A549 (cell line): ENCODE measurements around the gene PTPRS. TPM values are rescaled to one million over a fixed set of nuclear protein-coding genes. Genes with fewer than 3 reads are reported as not detected.

Source experiments
- ATAC-seq, 2 experiments: fragments of 200-7000 bp in 1 of 2; fragments of >200 bp in 1 of 2; cut with Nextera tagmentation in 1 of 2; cut with Tn5 transposase in 1 of 2; 3 replicates each; pipeline versions ENCODE4 v1.8.0 to v1.9.1; 2018 to 2020; ENCODE audit warnings: mild to moderate bottlenecking in 1 of 2, moderate library complexity in 1 of 2
- CTCF ChIA-PET: fragments of 300-600 bp; sonication (Branson Sonifier 250); formaldehyde crosslinking; extraction: SDS; loops from one replicate; lab custom pipeline; 2021; ENCODE audit warnings: antibody characterized with exemption, inconsistent platforms; lab: Yijun Ruan, JAX
- POLR2A ChIA-PET: fragments of 350-600 bp; formaldehyde crosslinking; extraction: SDS; loops from one replicate; lab custom pipeline; 2021; ENCODE audit warnings: antibody characterized with exemption, inconsistent platforms; lab: Yijun Ruan, JAX
- DNase-seq, 2 experiments: peaks; one replicate each; pipeline versions ENCODE4 v3.0.0 to v3.0.0-alpha.2; 2011 to 2016; ENCODE audit warnings: low read depth in 1 of 2, low spot score in 1 of 2
- FAIRE-seq: peaks from 2 replicates; lab custom pipeline; 2011; peaks lifted over from hg19 to GRCh38; lab: Jason Lieb, UNC
- H3K27ac ChIP-seq, 2 experiments: fragments of >200 bp; sonication (Bioruptor Twin); formaldehyde crosslinking; 3 replicates each; pipeline ENCODE4 v1.5.1; 2016 to 2017
- H3K4me1 ChIP-seq: fragments of >200 bp; sonication (Bioruptor Twin); formaldehyde crosslinking; 3 replicates; pipeline ENCODE4 v1.6.1; 2016
- H3K4me2 ChIP-seq: fragments of >200 bp; sonication (Bioruptor Twin); formaldehyde crosslinking; 3 replicates; pipeline ENCODE4 v1.6.1; 2016
- H3K4me3 ChIP-seq: fragments of >200 bp; sonication (Bioruptor Twin); formaldehyde crosslinking; 3 replicates; pipeline ENCODE4 v1.5.1; 2016
- H3K9me3 ChIP-seq: fragments of >200 bp; sonication (Bioruptor Twin); formaldehyde crosslinking; 3 replicates; pipeline ENCODE4 v1.6.1; 2016
- BCL3 ChIP-seq: fragments of >200 bp; sonication (Bioruptor Twin); formaldehyde crosslinking; IDR thresholded peaks from 3 replicates; pipeline ENCODE4 v1.6.1; 2016
- CBX8 ChIP-seq: fragments of 200-600 bp; sonication (generic); IDR thresholded peaks from 2 replicates; pipeline ENCODE4 v1.6.1; 2016
- CEBPB ChIP-seq, 2 experiments: fragments of >200 bp in 1 of 2; sonication (Bioruptor Twin) in 1 of 2; formaldehyde crosslinking in 1 of 2; IDR thresholded peaks; 2 replicates each; pipeline ENCODE4 v1.6.1; 2012 to 2016
- CHD2 ChIP-seq: fragments of 150-350 bp; IDR thresholded peaks from 2 replicates; pipeline ENCODE4 v1.6.1; 2014; ENCODE audit warnings: low read length; ENCODE audit not compliant: partially characterized antibody
- E2F6 ChIP-seq: IDR thresholded peaks from 2 replicates; pipeline ENCODE4 v1.6.1; 2012; ENCODE audit warnings: low read depth, borderline replicate concordance
- EHMT2 ChIP-seq: fragments of 200-600 bp; sonication (generic); IDR thresholded peaks from 2 replicates; pipeline ENCODE4 v1.6.1; 2016; ENCODE audit warnings: antibody characterized with exemption, low read depth, mild to moderate bottlenecking, moderate library complexity
- ELK1 ChIP-seq: fragments of 150-350 bp; IDR thresholded peaks from 2 replicates; pipeline ENCODE4 v1.6.1; 2014; ENCODE audit warnings: low read depth, mild to moderate bottlenecking, low read length
- ESRRA ChIP-seq: fragments of 150-350 bp; IDR thresholded peaks from 2 replicates; pipeline ENCODE4 v1.6.1; 2014; ENCODE audit warnings: mild to moderate bottlenecking, low read length, borderline replicate concordance
- FOSL2 ChIP-seq, 2 experiments: fragments of 450-650 bp in 1 of 2; fragments of >200 bp in 1 of 2; sonication (Bioruptor Twin) in 1 of 2; formaldehyde crosslinking; IDR thresholded peaks; 2 replicates each; pipeline versions ENCODE4 v1.5.0 to v1.6.1; 2016 to 2020; ENCODE audit warnings: mild to moderate bottlenecking in 1 of 2, moderate library complexity in 1 of 2
- FOXS1 ChIP-seq: fragments of 250-450 bp; sonication (Bioruptor Pico); IDR thresholded peaks from 2 replicates; pipeline ENCODE4 v1.5.0; 2020; ENCODE audit warnings: mild to moderate bottlenecking, moderate library complexity
- GATA3 ChIP-seq: IDR thresholded peaks from 2 replicates; pipeline ENCODE4 v1.6.1; 2012; ENCODE audit warnings: borderline replicate concordance
- HDAC2 ChIP-seq: fragments of 200-600 bp; sonication (generic); IDR thresholded peaks from 2 replicates; pipeline ENCODE4 v1.6.1; 2016
- HMGXB4 ChIP-seq: fragments of 250-450 bp; sonication (Bioruptor Pico); IDR thresholded peaks from 2 replicates; pipeline ENCODE4 v1.5.0; 2021; ENCODE audit warnings: mild to moderate bottlenecking, moderate library complexity, borderline replicate concordance
- HOXA7 ChIP-seq: fragments of 250-450 bp; sonication (Bioruptor Pico); IDR thresholded peaks from 2 replicates; pipeline ENCODE4 v1.5.0; 2020; ENCODE audit warnings: mild to moderate bottlenecking, moderate library complexity
- HOXB13 ChIP-seq: fragments of 250-450 bp; sonication (Bioruptor Pico); IDR thresholded peaks from 2 replicates; pipeline ENCODE4 v1.5.0; 2020; ENCODE audit warnings: low read depth, mild to moderate bottlenecking, moderate library complexity
- JUN ChIP-seq, 2 experiments: fragments of >200 bp; sonication (Bioruptor Twin); formaldehyde crosslinking; IDR thresholded peaks; 2 replicates in 1 of 2; 3 replicates in 1 of 2; pipeline ENCODE4 v1.6.1; 2016 to 2017
- KDM1A ChIP-seq: fragments of 200-600 bp; sonication (generic); IDR thresholded peaks from 2 replicates; pipeline ENCODE4 v1.6.1; 2016; ENCODE audit warnings: low read depth, mild to moderate bottlenecking
- MAFK ChIP-seq: fragments of 450-650 bp; IDR thresholded peaks from 2 replicates; pipeline ENCODE4 v1.6.1; 2014; ENCODE audit not compliant: partially characterized antibody
- MAZ ChIP-seq: fragments of 150-350 bp; IDR thresholded peaks from 2 replicates; pipeline ENCODE4 v1.6.1; 2014; ENCODE audit warnings: antibody characterized with exemption, low read depth, low read length, borderline replicate concordance
- MYC ChIP-seq: IDR thresholded peaks from 2 replicates; pipeline ENCODE4 v1.6.1; 2012; ENCODE audit warnings: mild to moderate bottlenecking, inconsistent platforms, low read length, improper control_type of control experiment, borderline replicate concordance
- NFE2L2 ChIP-seq: fragments of 150-350 bp; conservative IDR thresholded peaks from 2 replicates; pipeline ENCODE4 v1.6.1; 2014; ENCODE audit warnings: low read length
- RARB ChIP-seq: fragments of 250-450 bp; sonication (Bioruptor Pico); IDR thresholded peaks from 2 replicates; pipeline ENCODE4 v1.8.0; 2021; ENCODE audit warnings: mild to moderate bottlenecking, moderate library complexity
- RCOR1 ChIP-seq: fragments of 150-350 bp; IDR thresholded peaks from 2 replicates; pipeline ENCODE4 v1.6.1; 2014; ENCODE audit warnings: antibody characterized with exemption, low read length, low read depth
- RNF2 ChIP-seq: fragments of 200-600 bp; sonication (generic); IDR thresholded peaks from 2 replicates; pipeline ENCODE4 v1.6.1; 2016; ENCODE audit warnings: low read depth, mild to moderate bottlenecking, antibody characterized with exemption, moderate library complexity, borderline replicate concordance
- SMC3 ChIP-seq: fragments of >200 bp; sonication (Bioruptor Twin); formaldehyde crosslinking; IDR thresholded peaks from 3 replicates; pipeline ENCODE4 v1.6.1; 2018; ENCODE audit warnings: inconsistent platforms
- USF2 ChIP-seq: fragments of 450-650 bp; IDR thresholded peaks from 2 replicates; pipeline ENCODE4 v1.6.1; 2014; ENCODE audit warnings: antibody characterized with exemption
- WGBS: methylation state at CpG from one replicate; pipeline ENCODE4 v1.1.6; 2017; ENCODE audit errors: missing lambda C conversion rate; 5-methylcytosine and 5-hydroxymethylcytosine counted together
- polyA plus RNA-seq, 4 experiments: library from polyadenylated mRNA; depleted of rRNA in 3 of 4; stranded (reverse); fragments of >200 nt; fragmentation: RNase III in 1 of 4; extraction: RNeasy Plus Mini Kit Qiagen cat#74134 plus additional on column Dnase treatment in 1 of 4; gene quantifications; 2 replicates in 3 of 4; 3 replicates in 1 of 4; pipeline ENCODE4 v1.2.3, GENCODE V29; 2011 to 2017

PTPRS gene
- polyA plus RNA-seq, 2 of the 4 experiments (the other 2 are of a cell fraction), result 22.3 to 44.7 TPM

- no peak for TF ChIP-seq FOSL2 (IDR thresholded peaks at IDR 0.05)
- TF ChIP-seq FOSL2 (CRISPR knock-in tag; IDR thresholded peaks at IDR 0.05), result no peak
- no peak for TF ChIP-seq HOXB13
- no peak for TF ChIP-seq ESRRA
- no peak for TF ChIP-seq CEBPB (IDR thresholded peaks at IDR 0.05)
- no peak for TF ChIP-seq ELK1
- no peak for TF ChIP-seq HDAC2
- no peak for TF ChIP-seq KDM1A
- no peak for TF ChIP-seq RNF2
- H3K27ac ChIP-seq, result no peak overlapping the region
- H3K4me2 ChIP-seq, result no peak overlapping the region
- no peaks in the 10 kb centered on the region for H3K9me3 ChIP-seq
- ATAC-seq (no peak), DNase-seq (no peak), FAIRE-seq (no peak)
- POLR2A ChIA-PET, result no interaction called here
- peaks cover 8% of the 10 kb centered on the region; the same call in 2 of the 3 replicates for H3K4me1 ChIP-seq
- CTCF ChIA-PET, result interaction anchor here (1.2 kb wide), 1 partner anchor 9 kb away, joined by 3 read pairs; no protein-coding TSS in a partner anchor
- no peak overlapping the region for H3K4me3 ChIP-seq
- WGBS, result 74% methylated on average over 14 of the region's 21 CpGs
These were observed 4.2 kb downstream of the PTPRS start for GRCh38 chr19:5336195-5336965.

GRCh38 chr19:5335593-5335992 is 5.0 kb downstream of the PTPRS start:
- Histone ChIP-seq H3K4me3 (no peak overlapping the region), H3K4me1 (peaks cover 8% of the 10 kb centered on the region; the same call in 2 of the 3 replicates), H3K4me2 (no peak overlapping the region), H3K27ac (no peak overlapping the region), H3K9me3 (no peaks in the 10 kb centered on the region)
- ChIA-PET CTCF (no interaction called here), POLR2A (no interaction called here)
- ATAC-seq (no peak), DNase-seq (no peak), FAIRE-seq (no peak)
- WGBS, result 89% methylated on average over 15 of the region's 15 CpGs
- TF ChIP-seq GATA3 (no peak), USF2 (no peak), HOXB13 (no peak), E2F6 (no peak), RARB (no peak), RCOR1 (no peak), NFE2L2 (no peak), MYC (no peak), CEBPB (IDR thresholded peaks at IDR 0.05) (no peak), HOXA7 (CRISPR knock-in tag) (no peak), MAZ (no peak), FOXS1 (no peak), EHMT2 (no peak), MAFK (no peak)

GRCh38 chr19:5334824-5335500 is 5.7 kb downstream of the PTPRS start:
- Histone ChIP-seq H3K4me2 (no peak overlapping the region), H3K4me1 (peaks cover 8% of the 10 kb centered on the region; the same call in 2 of the 3 replicates), H3K27ac (no peak overlapping the region), H3K9me3 (no peaks in the 10 kb centered on the region), H3K4me3 (no peak overlapping the region)
- WGBS, result 91% methylated on average over 28 of the region's 32 CpGs
- no peak for DNase-seq
- CTCF ChIA-PET, result no interaction called here
- no peak for FAIRE-seq
- no peak for ATAC-seq
- POLR2A ChIA-PET, result no interaction called here
- no peak for TF ChIP-seq HOXA7 (CRISPR knock-in tag)
- no peak for TF ChIP-seq SMC3
- TF ChIP-seq CBX8, result no peak
- TF ChIP-seq JUN (IDR thresholded peaks at IDR 0.05), result no peak
- TF ChIP-seq BCL3, result no peak
- TF ChIP-seq CHD2, result no peak
- TF ChIP-seq HMGXB4 (CRISPR knock-in tag), result no peak
- no peak for TF ChIP-seq MAZ
- no peak for TF ChIP-seq RNF2
- no peak for TF ChIP-seq FOSL2 (IDR thresholded peaks at IDR 0.05)
- no peak for TF ChIP-seq FOSL2 (CRISPR knock-in tag; IDR thresholded peaks at IDR 0.05)
- no peak for TF ChIP-seq EHMT2
